Measurements from ENCODE around the gene TMEM184C. TPM values are rescaled to one million over a fixed set of nuclear protein-coding genes. Genes with fewer than 3 reads are reported as not detected.
A peak's percentile ranks its signal among the peaks of the same experiment; 100 is the strongest.

TMEM184C gene
- total RNA-seq (2021) (36.3 and 38.7 TPM in 2 replicates), Bru-seq, nascent RNA (percentile 67 among the genes with signal in this experiment), BruChase-seq, experiment 1, labeled RNA remaining after a 2-hour chase (percentile 71 among the genes with signal in this experiment), BruChase-seq, experiment 2, labeled RNA remaining after a 6-hour chase (percentile 77 among the genes with signal in this experiment)
- long read RNA-seq, full-length matches to known transcripts, result 48 of 58 reads
- long read RNA-seq, partial matches to known transcripts, result 0 of 58 reads
- long read RNA-seq, other reads (novel, unspliced or antisense), result 10 of 58 reads

GRCh38 chr4:147617173-147617840 lies at the start of gene TMEM184C:
Gene TMEM184C (plus strand): TSS chr4:147617397. CDS start chr4:147617957, 560 bp downstream.
- no peaks in the 10 kb centered on the region for H3K36me3 ChIP-seq (ENCODE audit: insufficient read depth, low read length, poor library complexity, severe bottlenecking)
- H3K27me3 ChIP-seq (replicated peaks; ENCODE audit: insufficient read depth, low read depth, low read length, poor library complexity), result no peaks in the 10 kb centered on the region
- no peaks in the 10 kb centered on the region for H3K9me3 ChIP-seq (ENCODE audit: low read depth, low read length, poor library complexity, severe bottlenecking)
- peaks cover 7% of the 10 kb centered on the region for H3K4me1 ChIP-seq (ENCODE audit: insufficient read depth, low read length, poor library complexity, severe bottlenecking)
- peak within 1 kb of the TSS; percentile 79 for H3K27ac ChIP-seq (ENCODE audit: low read depth, low read length, poor library complexity, severe bottlenecking)
- ChIA-PET CTCF (interaction anchor here (1.9 kb wide), 1 partner anchor 250 kb away, joined by 9 read pairs; no protein-coding TSS in a partner anchor), POLR2A (ENCODE audit: low non-redundant PET) (interaction anchor here (0.5 to 0.7 kb wide), 3 partner anchors 18 to 76 kb away, joined by 3 to 8 read pairs (median 3); partner anchors contain the start of gene PRMT9)
- intact Hi-C loops (cut with micrococcal nuclease; ENCODE audit: unreplicated experiment), result no loop called here
- TF ChIP-seq CTCF (conservative IDR thresholded peaks at IDR 0.05; ENCODE audit: low read depth, low read length) (no peak), EZH2 (IDR thresholded peaks at IDR 0.05; ENCODE audit: borderline replicate concordance, low read depth, low read length, poor library complexity, severe bottlenecking) (no peak)
- peak; percentile 99 for DNase-seq (ENCODE audit: low spot score)
- TSS peak; percentile 74 for BruUV-seq (replicated peaks)
- peak within 1 kb of the TSS; percentile 87 for H3K4me3 ChIP-seq (ENCODE audit: low read depth, low read length, poor library complexity, severe bottlenecking)

DNA sequence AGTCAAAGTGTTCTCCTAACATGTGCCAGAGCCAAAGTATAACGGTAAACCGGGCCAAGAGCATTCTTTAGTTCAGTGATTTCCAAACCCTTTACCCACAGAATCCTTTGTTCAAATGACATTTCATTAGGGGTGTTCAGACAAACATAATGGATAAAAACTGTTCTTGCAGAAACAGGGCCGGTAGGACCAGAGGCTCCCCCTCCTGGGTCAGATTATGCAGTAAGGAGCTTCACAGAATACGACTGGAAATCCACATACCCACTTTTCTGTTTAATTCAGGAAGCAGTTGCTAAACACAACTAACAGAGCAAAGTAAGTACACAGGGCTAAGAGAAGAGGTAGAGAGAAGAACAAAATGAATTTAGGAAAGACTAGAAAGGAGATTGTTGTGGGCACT lies 46.6 kb upstream of the TMEM184C start:
- TF ChIP-seq EZH2 (IDR thresholded peaks at IDR 0.05; ENCODE audit: borderline replicate concordance, low read depth, low read length, poor library complexity, severe bottlenecking) (no peak), CTCF (conservative IDR thresholded peaks at IDR 0.05; ENCODE audit: low read depth, low read length) (peak; percentile 22; the same call in 1 of the 2 replicates)
- BruUV-seq (replicated peaks), result no TSS peak
- no peak overlapping the region for H3K27ac ChIP-seq (ENCODE audit: low read depth, low read length, poor library complexity, severe bottlenecking)
- no peak overlapping the region for H3K4me3 ChIP-seq (ENCODE audit: low read depth, low read length, poor library complexity, severe bottlenecking)
- CTCF ChIA-PET, result interaction anchor here (0.7 kb wide), 1 partner anchor 1546 kb away, joined by 3 read pairs; no protein-coding TSS in a partner anchor
- POLR2A ChIA-PET (ENCODE audit: low non-redundant PET), result interaction anchor here (0.7 kb wide), 1 partner anchor 36 kb away, joined by 4 read pairs; no protein-coding TSS in a partner anchor
- no peaks in the 10 kb centered on the region for H3K4me1 ChIP-seq (ENCODE audit: insufficient read depth, low read length, poor library complexity, severe bottlenecking)
- DNase-seq (ENCODE audit: low spot score), result no peak
- H3K27me3 ChIP-seq (replicated peaks; ENCODE audit: insufficient read depth, low read depth, low read length, poor library complexity), result no peaks in the 10 kb centered on the region
- no peaks in the 10 kb centered on the region for H3K36me3 ChIP-seq (ENCODE audit: insufficient read depth, low read length, poor library complexity, severe bottlenecking)
- intact Hi-C loops (cut with micrococcal nuclease; ENCODE audit: unreplicated experiment), result no loop called here
- peaks cover 4% of the 10 kb centered on the region for H3K9me3 ChIP-seq (ENCODE audit: low read depth, low read length, poor library complexity, severe bottlenecking)

DNA sequence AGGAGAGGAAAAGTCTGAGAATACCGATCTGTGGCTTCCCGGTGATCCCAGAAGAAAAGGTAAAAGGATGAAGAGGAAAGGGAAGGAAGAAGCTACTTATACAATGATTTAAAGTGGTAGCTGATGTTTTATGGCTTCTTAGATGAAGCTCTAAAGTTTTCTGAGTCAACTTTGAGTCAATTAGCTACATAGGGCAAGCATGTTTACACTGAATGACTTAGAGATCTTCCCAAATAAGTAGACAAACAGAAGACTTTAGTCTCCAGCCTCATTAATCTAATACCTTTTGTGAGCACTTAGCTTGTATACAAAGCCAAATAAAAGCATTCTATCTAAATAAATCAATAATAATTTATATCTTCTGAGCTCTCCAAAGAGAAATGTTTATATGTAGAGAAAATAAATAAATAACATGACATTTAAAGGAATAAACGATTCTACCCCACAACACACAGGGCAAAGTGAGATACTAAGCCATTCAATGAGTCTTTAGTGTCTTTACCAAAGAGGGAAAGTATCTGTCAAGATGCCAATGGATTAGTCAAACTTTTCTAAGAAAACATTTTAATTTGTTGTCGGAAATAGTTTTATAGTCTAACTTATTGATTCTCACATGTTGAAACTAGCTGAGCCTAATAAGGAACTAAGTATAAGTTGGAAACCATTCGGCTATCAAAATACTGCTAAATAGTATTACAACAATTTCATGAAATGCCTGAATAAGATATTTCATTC lies 46.0 kb upstream of the TMEM184C start:
- CTCF ChIA-PET, result interaction anchor here (0.7 kb wide), 1 partner anchor 1546 kb away, joined by 3 read pairs; no protein-coding TSS in a partner anchor
- intact Hi-C loops (cut with micrococcal nuclease; ENCODE audit: unreplicated experiment), result no loop called here

More for the DNA sequence above, 46.0 kb upstream of the TMEM184C start:
- Histone ChIP-seq H3K4me1 (ENCODE audit: insufficient read depth, low read length, poor library complexity, severe bottlenecking) (no peaks in the 10 kb centered on the region), H3K27ac (ENCODE audit: low read depth, low read length, poor library complexity, severe bottlenecking) (no peak overlapping the region), H3K27me3 (replicated peaks; ENCODE audit: insufficient read depth, low read depth, low read length, poor library complexity) (no peaks in the 10 kb centered on the region), H3K36me3 (ENCODE audit: insufficient read depth, low read length, poor library complexity, severe bottlenecking) (no peaks in the 10 kb centered on the region), H3K4me3 (ENCODE audit: low read depth, low read length, poor library complexity, severe bottlenecking) (no peak overlapping the region), H3K9me3 (ENCODE audit: low read depth, low read length, poor library complexity, severe bottlenecking) (peaks cover 2% of the 10 kb centered on the region)
- no TSS peak for BruUV-seq (replicated peaks)
- POLR2A ChIA-PET (ENCODE audit: low non-redundant PET), result no interaction called here
- no peak for DNase-seq (ENCODE audit: low spot score)
- TF ChIP-seq CTCF (conservative IDR thresholded peaks at IDR 0.05; ENCODE audit: low read depth, low read length), result no peak
- TF ChIP-seq EZH2 (IDR thresholded peaks at IDR 0.05; ENCODE audit: borderline replicate concordance, low read depth, low read length, poor library complexity, severe bottlenecking), result no peak
